Keratinocyte (primary cell): ENCODE results near the gene SLC19A3. TPM values are rescaled to one million over a fixed set of nuclear protein-coding genes. Genes with fewer than 3 reads are reported as not detected.

Experiments used
- DNase-seq: peaks from one replicate; pipeline ENCODE4 v3.0.0-alpha.2; 2011; ENCODE audit warnings: low read depth, missing footprints, low spot score
- FAIRE-seq: peaks from 2 replicates; lab custom pipeline; 2011; peaks lifted over from hg19 to GRCh38; lab: Jason Lieb, UNC
- H2AFZ ChIP-seq: 2 replicates; pipeline ENCODE4 v1.6.0; 2012; ENCODE audit warnings: low read length, control low read depth, inconsistent platforms; ENCODE audit not compliant: control insufficient read depth
- H3K27ac ChIP-seq: 2 replicates; pipeline ENCODE4 v1.5.1; 2011; ENCODE audit warnings: low read length; ENCODE audit not compliant: control insufficient read depth, insufficient read depth
- H3K27me3 ChIP-seq: 3 replicates; pipeline ENCODE4 v1.6.0; 2011; ENCODE audit warnings: low read length; ENCODE audit not compliant: control insufficient read depth, insufficient read depth; ENCODE audit errors: extremely low read depth
- H3K36me3 ChIP-seq, 2 experiments: 2 replicates in 1 of 2; 3 replicates in 1 of 2; pipeline ENCODE4 v1.5.1; 2011; ENCODE audit warnings: low read length in 2 of 2, mild to moderate bottlenecking in 1 of 2; ENCODE audit not compliant: control insufficient read depth in 2 of 2, insufficient read depth in 2 of 2; ENCODE audit errors: extremely low read depth in 1 of 2
- H3K4me1 ChIP-seq: 3 replicates; pipeline ENCODE4 v1.5.1; 2011; ENCODE audit warnings: low read length; ENCODE audit not compliant: control insufficient read depth, insufficient read depth; ENCODE audit errors: extremely low read depth
- H3K4me2 ChIP-seq: 3 replicates; pipeline ENCODE4 v1.6.0; 2011; ENCODE audit warnings: low read depth, low read length; ENCODE audit not compliant: control insufficient read depth, insufficient read depth; ENCODE audit errors: extremely low read depth
- H3K4me3 ChIP-seq, 3 experiments: fragments of 200-600 bp in 1 of 3; sonication (generic) in 1 of 3; 2 replicates in 2 of 3; 3 replicates in 1 of 3; pipeline ENCODE4 v1.5.1; 2011 to 2016; ENCODE audit warnings: low read length in 3 of 3, mild to moderate bottlenecking in 3 of 3, control low read depth in 2 of 3, inconsistent platforms in 1 of 3, low read depth in 1 of 3, mixed read lengths in 1 of 3, mixed run types in 1 of 3, moderate library complexity in 1 of 3; ENCODE audit not compliant: control insufficient read depth in 2 of 3, insufficient read depth in 2 of 3; ENCODE audit errors: extremely low read depth in 1 of 3
- H3K79me2 ChIP-seq: 2 replicates; pipeline ENCODE4 v1.6.0; 2012; ENCODE audit warnings: low read length; ENCODE audit not compliant: control insufficient read depth, insufficient read depth
- H3K9ac ChIP-seq: 3 replicates; pipeline ENCODE4 v1.6.0; 2011; ENCODE audit warnings: low read length; ENCODE audit not compliant: control insufficient read depth, insufficient read depth; ENCODE audit errors: extremely low read depth
- H3K9me1 ChIP-seq: 3 replicates; pipeline ENCODE4 v1.6.0; 2011; ENCODE audit warnings: low read length; ENCODE audit not compliant: control insufficient read depth, insufficient read depth; ENCODE audit errors: extremely low read depth
- H3K9me3 ChIP-seq: 2 replicates; pipeline ENCODE4 v1.5.1; 2012; ENCODE audit warnings: low read depth, low read length; ENCODE audit not compliant: control insufficient read depth
- H4K20me1 ChIP-seq: 3 replicates; pipeline ENCODE4 v1.6.0; 2011; ENCODE audit warnings: low read length; ENCODE audit not compliant: control insufficient read depth, insufficient read depth; ENCODE audit errors: extremely low read depth
- CTCF ChIP-seq, 3 experiments: IDR thresholded peaks in 1 of 3; conservative IDR thresholded peaks in 1 of 3; optimal IDR thresholded peaks in 1 of 3; 2 replicates in 2 of 3; 3 replicates in 1 of 3; pipeline versions ENCODE3 to v1.5.1; 2011; ENCODE audit warnings: low read length in 3 of 3, mild to moderate bottlenecking in 3 of 3, moderate library complexity in 2 of 3, control low read depth in 1 of 3, inconsistent platforms in 1 of 3; ENCODE audit not compliant: insufficient read depth in 2 of 3; ENCODE audit errors: extremely low read depth in 1 of 3
- EZH2 ChIP-seq: IDR thresholded peaks from one replicate; pipeline ENCODE4 v1.6.1; 2012; ENCODE audit warnings: inconsistent platforms, mild to moderate bottlenecking, low read length, moderate library complexity
- dilution Hi-C: fragments of 300-500 bp; cut with MboI; formaldehyde crosslinking; loops from one replicate; pipeline ENCODE4 v1.7.0; 2020; ENCODE audit warnings: low sequenced_read_pairs; ENCODE audit not compliant: extremely low pct_ligation_motif_present
- polyA plus RNA-seq, 5 experiments: library from polyadenylated mRNA; depleted of rRNA in 3 of 5; stranded (reverse) in 3 of 5; stranded (forward) in 1 of 5; unstranded in 1 of 5; fragments of >200 nt; gene quantifications; 1 replicate in 1 of 5; 2 replicates in 3 of 5; 3 replicates in 1 of 5; pipeline versions ENCODE4 v1.2.1 to v1.2.3, GENCODE V29; 2011 to 2012; ENCODE audit warnings: missing spikeins in 2 of 5, low read depth in 1 of 5, low replicate concordance in 1 of 5

The SLC19A3 gene
- polyA plus RNA-seq, 1 donor (not counting 4 experiments of a cell fraction or from before 2014, with no cell fraction given) = 0.58 TPM

- Histone ChIP-seq H3K9ac (no peak overlapping the region), H3K9me1 (no peaks in the 10 kb centered on the region), H3K4me1 (no peaks in the 10 kb centered on the region), H3K9me3 (no peaks in the 10 kb centered on the region), H4K20me1 (no peaks in the 10 kb centered on the region), H3K4me3 (no peak overlapping the region), H3K27ac (no peak overlapping the region), H3K4me2 (no peak overlapping the region), H2AFZ (no peak overlapping the region), H3K36me3 (no peaks in the 10 kb centered on the region), H3K27me3 (no peaks in the 10 kb centered on the region), H3K79me2 (no peaks in the 10 kb centered on the region)
- FAIRE-seq = no peak
- no peak for DNase-seq
- dilution Hi-C loops = no loop called here
- TF ChIP-seq CTCF (optimal IDR thresholded peaks at IDR 0.05 in 1 of 3, IDR thresholded peaks at IDR 0.05 in 1 of 3, conservative IDR thresholded peaks at IDR 0.05 in 1 of 3; ENCODE audit: extremely low read depth in 1 of 3, insufficient read depth in 2 of 3, low read length in 3 of 3) (no peak), EZH2 (no peak)
Observed at GRCh38 chr2:227661827-227662226, 56.0 kb downstream of the SLC19A3 start.

DNA sequence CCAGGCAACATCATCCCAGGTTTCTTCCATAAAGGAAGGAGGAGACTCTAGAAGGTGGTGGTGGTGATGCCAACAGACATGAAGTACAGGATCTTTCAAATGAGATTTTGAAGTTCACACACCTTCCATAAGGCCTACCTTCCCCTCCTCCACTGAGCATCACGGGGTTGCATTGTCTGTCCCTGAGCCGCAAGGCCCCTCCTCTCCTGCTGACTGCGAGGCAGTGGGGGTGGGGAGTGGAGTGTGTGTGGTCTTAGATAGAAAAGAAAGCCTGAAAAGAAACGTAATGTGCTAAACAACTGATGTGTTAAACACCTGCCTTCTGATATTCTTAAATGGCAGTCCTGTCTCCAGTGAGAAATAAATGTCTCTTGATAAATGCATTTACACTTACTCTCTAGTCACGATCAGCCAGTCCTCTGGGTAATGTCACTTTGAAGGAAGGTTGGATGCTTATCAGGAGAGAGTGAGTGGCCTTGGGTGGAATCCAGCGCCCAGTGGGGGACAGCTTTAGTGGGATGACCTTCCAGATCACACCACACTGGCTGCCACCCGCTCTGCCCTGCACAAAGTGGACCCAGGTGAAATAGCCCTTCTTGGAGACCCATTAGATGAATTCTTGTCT lies 56.7 kb downstream of the SLC19A3 start:
- DNase-seq (no peak), FAIRE-seq (no peak)
- no peaks in the 10 kb centered on the region for H3K9me1 ChIP-seq
- H3K36me3 ChIP-seq = no peaks in the 10 kb centered on the region
- H4K20me1 ChIP-seq = no peaks in the 10 kb centered on the region
- dilution Hi-C loops = no loop called here
- no peak overlapping the region for H3K27ac ChIP-seq
- no peak overlapping the region for H2AFZ ChIP-seq
- no peak overlapping the region for H3K4me3 ChIP-seq
- H3K4me1 ChIP-seq = no peaks in the 10 kb centered on the region
- H3K4me2 ChIP-seq = no peak overlapping the region
- no peaks in the 10 kb centered on the region for H3K9me3 ChIP-seq
- TF ChIP-seq EZH2 (no peak), CTCF (optimal IDR thresholded peaks at IDR 0.05 in 1 of 3, IDR thresholded peaks at IDR 0.05 in 1 of 3, conservative IDR thresholded peaks at IDR 0.05 in 1 of 3; ENCODE audit: extremely low read depth in 1 of 3, insufficient read depth in 2 of 3, low read length in 3 of 3) (no peak)
- no peaks in the 10 kb centered on the region for H3K27me3 ChIP-seq
- H3K9ac ChIP-seq = no peak overlapping the region
- H3K79me2 ChIP-seq = no peaks in the 10 kb centered on the region
